Stimulated activated naive CD4-positive, alpha-beta T cell (primary cell): ENCODE measurements around the gene ITGA11.

ENCODE experiments used
- DNase-seq, 6 experiments: peaks; one replicate each; lab custom pipeline; 2025; lab: John Stamatoyannopoulos, UW

The ITGA11 gene

GRCh38 chr15:68289621-68290352 lies 142.2 kb downstream of the ITGA11 start:
- DNase-seq: no peak

- no peak for DNase-seq
These were observed 142.9 kb downstream of the ITGA11 start for GRCh38 chr15:68289057-68289456.

- no peak for DNase-seq
These were observed 145.7 kb downstream of the ITGA11 start for GRCh38 chr15:68286256-68286655.

- no peak for DNase-seq
These were observed 146.5 kb downstream of the ITGA11 start for GRCh38 chr15:68285259-68285980.

GRCh38 chr15:68284616-68285258 lies 147.2 kb downstream of the ITGA11 start:
- DNase-seq: no peak

GRCh38 chr15:68283401-68283800 lies 148.6 kb downstream of the ITGA11 start:
- DNase-seq: no peak

- no peak for DNase-seq
These were observed 151.0 kb downstream of the ITGA11 start for GRCh38 chr15:68281008-68281407.

GRCh38 chr15:68279779-68280753 lies 151.9 kb downstream of the ITGA11 start:
- DNase-seq: no peak

GRCh38 chr15:68278595-68279405 lies 153.2 kb downstream of the ITGA11 start:
- DNase-seq: peak in 1 of 6 experiments; percentile 36

- DNase-seq: no peak
These were observed 153.7 kb downstream of the ITGA11 start for GRCh38 chr15:68278345-68278594.

- DNase-seq: peak; percentile 81 to 97 (median 92)
These were observed 154.2 kb downstream of the ITGA11 start, which contains the start of gene FEM1B for GRCh38 chr15:68277603-68278344. Gene FEM1B, plus strand, starts transcription at chr15:68277745. Its CDS starts 673 bp downstream, at chr15:68278418.

- no peak for DNase-seq
These were observed 154.8 kb downstream of the ITGA11 start for GRCh38 chr15:68277131-68277602.

- peak in 1 of 6 experiments; percentile 40 for DNase-seq
These were observed 155.3 kb downstream of the ITGA11 start for GRCh38 chr15:68276668-68277067.

- no peak for DNase-seq
These were observed 156.7 kb downstream of the ITGA11 start for GRCh38 chr15:68275165-68275746.

GRCh38 chr15:68274201-68274848 lies 157.6 kb downstream of the ITGA11 start:
- no peak for DNase-seq

- no peak for DNase-seq
These were observed 159.2 kb downstream of the ITGA11 start for GRCh38 chr15:68272721-68273271.

GRCh38 chr15:68271854-68272471 lies 160.0 kb downstream of the ITGA11 start:
- no peak for DNase-seq

GRCh38 chr15:68268405-68268804 lies 163.6 kb downstream of the ITGA11 start:
- no peak for DNase-seq
